ENCODE data around the gene ANKS1B.

ANKS1B gene

GRCh38 chr12:98869886-98870503, 1114.7 kb downstream of the ANKS1B start:
- 81% methylated on average over 2 of the region's 2 CpGs for WGBS (ENCODE audit: insufficient coverage)
- ChIA-PET POLR2A (no interaction called here), CTCF (interaction anchor here (0.9 kb wide), 1 partner anchor 13 kb away, joined by 3 read pairs; no protein-coding TSS in a partner anchor)
- no peak for DNase-seq
- H3K36me3 ChIP-seq (ENCODE audit: control insufficient read depth in 4 of 4, insufficient read depth in 4 of 4, low read length in 3 of 4), result no peaks in the 10 kb centered on the region
- H3K27ac ChIP-seq (ENCODE audit: insufficient read depth in 1 of 2, low read depth in 1 of 2, low read length in 2 of 2, poor library complexity in 1 of 2, severe bottlenecking in 2 of 2), result no peak overlapping the region
- peaks cover 2 to 9% (median 2%) of the 10 kb centered on the region in 5 experiments for H3K27me3 ChIP-seq (replicated peaks in 2 of 5; ENCODE audit: control insufficient read depth in 4 of 5, insufficient read depth in 5 of 5, low read length in 4 of 5)
- H3K4me1 ChIP-seq (ENCODE audit: control extremely low read depth in 1 of 4, control insufficient read depth in 4 of 4, insufficient read depth in 4 of 4, low read length in 3 of 4), result no peaks in the 10 kb centered on the region
- no peak overlapping the region for H3K4me3 ChIP-seq (ENCODE audit: control insufficient read depth in 1 of 7, extremely low read depth in 1 of 7, insufficient read depth in 4 of 7, low read depth in 2 of 7, low read length in 6 of 7)
- H3K9me3 ChIP-seq (ENCODE audit: control extremely low read depth in 1 of 5, control insufficient read depth in 4 of 5, insufficient read depth in 2 of 5, low read depth in 1 of 5, low read length in 4 of 5), result no peaks in the 10 kb centered on the region

GRCh38 chr12:98868538-98868937, 1116.2 kb downstream of the ANKS1B start:
- Histone ChIP-seq H3K27ac (ENCODE audit: insufficient read depth in 1 of 2, low read depth in 1 of 2, low read length in 2 of 2, poor library complexity in 1 of 2, severe bottlenecking in 2 of 2) (no peak overlapping the region), H3K4me3 (ENCODE audit: control insufficient read depth in 1 of 7, extremely low read depth in 1 of 7, insufficient read depth in 4 of 7, low read depth in 2 of 7, low read length in 6 of 7) (no peak overlapping the region), H3K9me3 (ENCODE audit: control extremely low read depth in 1 of 5, control insufficient read depth in 4 of 5, insufficient read depth in 2 of 5, low read depth in 1 of 5, low read length in 4 of 5) (no peaks in the 10 kb centered on the region), H3K4me1 (ENCODE audit: control extremely low read depth in 1 of 4, control insufficient read depth in 4 of 4, insufficient read depth in 4 of 4, low read length in 3 of 4) (no peaks in the 10 kb centered on the region), H3K36me3 (ENCODE audit: control insufficient read depth in 4 of 4, insufficient read depth in 4 of 4, low read length in 3 of 4) (no peaks in the 10 kb centered on the region), H3K27me3 (replicated peaks in 2 of 5; ENCODE audit: control insufficient read depth in 4 of 5, insufficient read depth in 5 of 5, low read length in 4 of 5) (peaks cover 0 to 7% (median 2%) of the 10 kb centered on the region in 5 experiments)
- WGBS (ENCODE audit: insufficient coverage), result 93% methylated on average over 3 of the region's 4 CpGs
- POLR2A ChIA-PET, result no interaction called here
- CTCF ChIA-PET, result no interaction called here
- no peak for DNase-seq

- DNase-seq, result no peak
- ChIA-PET POLR2A (no interaction called here), CTCF (no interaction called here)
- WGBS (ENCODE audit: insufficient coverage), result 93% methylated on average over 4 of the region's 6 CpGs
- Histone ChIP-seq H3K27me3 (replicated peaks in 2 of 5; ENCODE audit: control insufficient read depth in 4 of 5, insufficient read depth in 5 of 5, low read length in 4 of 5) (peaks cover 0 to 7% (median 2%) of the 10 kb centered on the region in 5 experiments), H3K9me3 (ENCODE audit: control extremely low read depth in 1 of 5, control insufficient read depth in 4 of 5, insufficient read depth in 2 of 5, low read depth in 1 of 5, low read length in 4 of 5) (no peaks in the 10 kb centered on the region), H3K4me3 (ENCODE audit: control insufficient read depth in 1 of 7, extremely low read depth in 1 of 7, insufficient read depth in 4 of 7, low read depth in 2 of 7, low read length in 6 of 7) (no peak overlapping the region), H3K4me1 (ENCODE audit: control extremely low read depth in 1 of 4, control insufficient read depth in 4 of 4, insufficient read depth in 4 of 4, low read length in 3 of 4) (no peaks in the 10 kb centered on the region), H3K36me3 (ENCODE audit: control insufficient read depth in 4 of 4, insufficient read depth in 4 of 4, low read length in 3 of 4) (no peaks in the 10 kb centered on the region), H3K27ac (ENCODE audit: insufficient read depth in 1 of 2, low read depth in 1 of 2, low read length in 2 of 2, poor library complexity in 1 of 2, severe bottlenecking in 2 of 2) (no peak overlapping the region)
Measured at GRCh38 chr12:98868076-98868475, 1116.7 kb downstream of the ANKS1B start.

- Histone ChIP-seq H3K4me3 (ENCODE audit: control insufficient read depth in 1 of 7, extremely low read depth in 1 of 7, insufficient read depth in 4 of 7, low read depth in 2 of 7, low read length in 6 of 7) (no peak overlapping the region), H3K27ac (ENCODE audit: insufficient read depth in 1 of 2, low read depth in 1 of 2, low read length in 2 of 2, poor library complexity in 1 of 2, severe bottlenecking in 2 of 2) (no peak overlapping the region), H3K27me3 (replicated peaks in 2 of 5; ENCODE audit: control insufficient read depth in 4 of 5, insufficient read depth in 5 of 5, low read length in 4 of 5) (peaks cover 0 to 4% (median 2%) of the 10 kb centered on the region in 5 experiments), H3K9me3 (ENCODE audit: control extremely low read depth in 1 of 5, control insufficient read depth in 4 of 5, insufficient read depth in 2 of 5, low read depth in 1 of 5, low read length in 4 of 5) (no peaks in the 10 kb centered on the region), H3K36me3 (ENCODE audit: control insufficient read depth in 4 of 4, insufficient read depth in 4 of 4, low read length in 3 of 4) (no peaks in the 10 kb centered on the region), H3K4me1 (ENCODE audit: control extremely low read depth in 1 of 4, control insufficient read depth in 4 of 4, insufficient read depth in 4 of 4, low read length in 3 of 4) (no peaks in the 10 kb centered on the region)
- WGBS (ENCODE audit: insufficient coverage), result 80% methylated on average over 1 of the region's 1 CpG
- DNase-seq, result no peak
- CTCF ChIA-PET, result no interaction called here
- POLR2A ChIA-PET, result no interaction called here
Measured at GRCh38 chr12:98864363-98864762, 1120.4 kb downstream of the ANKS1B start.

GRCh38 chr12:98863167-98863566, 1121.6 kb downstream of the ANKS1B start:
- Histone ChIP-seq H3K27ac (ENCODE audit: insufficient read depth in 1 of 2, low read depth in 1 of 2, low read length in 2 of 2, poor library complexity in 1 of 2, severe bottlenecking in 2 of 2) (no peak overlapping the region), H3K27me3 (replicated peaks in 2 of 5; ENCODE audit: control insufficient read depth in 4 of 5, insufficient read depth in 5 of 5, low read length in 4 of 5) (peaks cover 0 to 4% (median under 1%) of the 10 kb centered on the region in 5 experiments), H3K4me1 (ENCODE audit: control extremely low read depth in 1 of 4, control insufficient read depth in 4 of 4, insufficient read depth in 4 of 4, low read length in 3 of 4) (no peaks in the 10 kb centered on the region), H3K36me3 (ENCODE audit: control insufficient read depth in 4 of 4, insufficient read depth in 4 of 4, low read length in 3 of 4) (no peaks in the 10 kb centered on the region), H3K9me3 (ENCODE audit: control extremely low read depth in 1 of 5, control insufficient read depth in 4 of 5, insufficient read depth in 2 of 5, low read depth in 1 of 5, low read length in 4 of 5) (no peaks in the 10 kb centered on the region), H3K4me3 (ENCODE audit: control insufficient read depth in 1 of 7, extremely low read depth in 1 of 7, insufficient read depth in 4 of 7, low read depth in 2 of 7, low read length in 6 of 7) (no peak overlapping the region)
- CTCF ChIA-PET, result no interaction called here
- POLR2A ChIA-PET, result no interaction called here
- no peak for DNase-seq
- 79% methylated on average over 3 of the region's 3 CpGs for WGBS (ENCODE audit: insufficient coverage)

GRCh38 chr12:98861251-98861650, 1123.5 kb downstream of the ANKS1B start:
- 100% methylated on average over 1 of the region's 2 CpGs for WGBS (ENCODE audit: insufficient coverage)
- H3K27ac ChIP-seq (ENCODE audit: insufficient read depth in 1 of 2, low read depth in 1 of 2, low read length in 2 of 2, poor library complexity in 1 of 2, severe bottlenecking in 2 of 2), result no peak overlapping the region
- H3K9me3 ChIP-seq (ENCODE audit: control extremely low read depth in 1 of 5, control insufficient read depth in 4 of 5, insufficient read depth in 2 of 5, low read depth in 1 of 5, low read length in 4 of 5), result no peaks in the 10 kb centered on the region
- CTCF ChIA-PET, result no interaction called here
- no peak overlapping the region for H3K4me3 ChIP-seq (ENCODE audit: control insufficient read depth in 1 of 7, extremely low read depth in 1 of 7, insufficient read depth in 4 of 7, low read depth in 2 of 7, low read length in 6 of 7)
- H3K4me1 ChIP-seq (ENCODE audit: control extremely low read depth in 1 of 4, control insufficient read depth in 4 of 4, insufficient read depth in 4 of 4, low read length in 3 of 4), result no peaks in the 10 kb centered on the region
- DNase-seq, result no peak
- H3K27me3 ChIP-seq (replicated peaks in 2 of 5; ENCODE audit: control insufficient read depth in 4 of 5, insufficient read depth in 5 of 5, low read length in 4 of 5), result peaks cover 0 to 9% (median 0%) of the 10 kb centered on the region in 5 experiments
- H3K36me3 ChIP-seq (ENCODE audit: control insufficient read depth in 4 of 4, insufficient read depth in 4 of 4, low read length in 3 of 4), result no peaks in the 10 kb centered on the region
- POLR2A ChIA-PET, result no interaction called here

- Histone ChIP-seq H3K9me3 (ENCODE audit: control extremely low read depth in 1 of 5, control insufficient read depth in 4 of 5, insufficient read depth in 2 of 5, low read depth in 1 of 5, low read length in 4 of 5) (no peaks in the 10 kb centered on the region), H3K27me3 (replicated peaks in 2 of 5; ENCODE audit: control insufficient read depth in 4 of 5, insufficient read depth in 5 of 5, low read length in 4 of 5) (peaks cover 0 to 9% (median 0%) of the 10 kb centered on the region in 5 experiments), H3K4me1 (ENCODE audit: control extremely low read depth in 1 of 4, control insufficient read depth in 4 of 4, insufficient read depth in 4 of 4, low read length in 3 of 4) (no peaks in the 10 kb centered on the region), H3K27ac (ENCODE audit: insufficient read depth in 1 of 2, low read depth in 1 of 2, low read length in 2 of 2, poor library complexity in 1 of 2, severe bottlenecking in 2 of 2) (no peak overlapping the region), H3K36me3 (ENCODE audit: control insufficient read depth in 4 of 4, insufficient read depth in 4 of 4, low read length in 3 of 4) (no peaks in the 10 kb centered on the region), H3K4me3 (ENCODE audit: control insufficient read depth in 1 of 7, extremely low read depth in 1 of 7, insufficient read depth in 4 of 7, low read depth in 2 of 7, low read length in 6 of 7) (no peak overlapping the region)
- CTCF ChIA-PET, result no interaction called here
- POLR2A ChIA-PET, result no interaction called here
- WGBS (ENCODE audit: insufficient coverage), result 48% methylated on average over 4 of the region's 4 CpGs
- no peak for DNase-seq
Measured at GRCh38 chr12:98856897-98857540, 1127.7 kb downstream of the ANKS1B start.
